Right atrium auricular region (tissue), 2 donors: ENCODE results near the gene PTPRA. TPM values are rescaled to one million over a fixed set of nuclear protein-coding genes. Genes with fewer than 3 reads are reported as not detected.

ENCODE experiments used
- DNase-seq: peaks from one replicate; pipeline ENCODE4 v3.0.0-alpha.2; 2019; ENCODE audit warnings: low spot score
- H3K27ac ChIP-seq, 2 donors: fragments of 200-600 bp; sonication (generic); 1 replicate in 1 of 2; 2 replicates in 1 of 2; pipeline ENCODE4 v1.5.1; 2016 to 2019
- H3K27me3 ChIP-seq, 2 donors: fragments of 200-600 bp; sonication (generic); one replicate each; pipeline versions ENCODE4 v1.5.1 to v1.6.0; 2017 to 2019
- H3K36me3 ChIP-seq: fragments of 200-600 bp; sonication (generic); one replicate; pipeline ENCODE4 v1.5.1; 2016
- H3K4me1 ChIP-seq, 2 donors: fragments of 200-600 bp; sonication (generic); one replicate each; pipeline versions ENCODE4 v1.5.1 to v1.6.0; 2017 to 2019
- H3K4me3 ChIP-seq, 2 donors: fragments of 200-600 bp; sonication (generic); 1 replicate in 1 of 2; 2 replicates in 1 of 2; pipeline ENCODE4 v1.5.1; 2017 to 2019; ENCODE audit warnings: mild to moderate bottlenecking in 1 of 2, moderate library complexity in 1 of 2
- H3K9me3 ChIP-seq, 2 donors: fragments of 200-600 bp; sonication (generic); one replicate each; pipeline ENCODE4 v1.5.1; 2019
- CTCF ChIP-seq, 2 donors: fragments of 200-600 bp; sonication (generic); IDR thresholded peaks; one replicate each; pipeline ENCODE4 v1.5.1; 2019; ENCODE audit warnings: antibody characterized with exemption in 2 of 2
- total RNA-seq, 2 donors: library from RNA; depleted of rRNA; stranded (reverse); fragments of >200 nt; gene quantifications; one replicate each; pipeline ENCODE4 v1.1.0, GENCODE V29; 2016

The PTPRA gene
- total RNA-seq, 2 donors from 2014 or later = 32.8 to 46.0 TPM

DNA sequence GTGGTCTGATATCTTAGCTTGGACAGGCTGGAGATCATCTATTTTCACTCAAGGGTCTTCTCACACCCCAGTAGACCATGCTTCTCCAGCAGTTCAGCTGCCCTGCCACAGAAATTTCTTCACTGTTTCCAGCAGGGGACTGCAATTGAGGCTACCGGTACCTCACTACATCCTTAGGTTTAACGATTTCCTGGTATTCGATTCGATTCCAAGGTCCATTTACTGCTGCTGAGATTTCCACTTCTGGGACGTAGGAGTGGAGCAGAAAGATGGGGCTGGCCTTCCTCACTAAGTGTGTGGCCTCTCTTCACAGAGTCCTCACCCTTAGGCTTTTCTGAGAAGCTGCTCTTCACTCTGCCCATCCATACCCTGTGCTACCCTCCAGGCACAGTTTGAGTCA is 26.6 kb upstream of the PTPRA start:
- no peak for DNase-seq

DNA sequence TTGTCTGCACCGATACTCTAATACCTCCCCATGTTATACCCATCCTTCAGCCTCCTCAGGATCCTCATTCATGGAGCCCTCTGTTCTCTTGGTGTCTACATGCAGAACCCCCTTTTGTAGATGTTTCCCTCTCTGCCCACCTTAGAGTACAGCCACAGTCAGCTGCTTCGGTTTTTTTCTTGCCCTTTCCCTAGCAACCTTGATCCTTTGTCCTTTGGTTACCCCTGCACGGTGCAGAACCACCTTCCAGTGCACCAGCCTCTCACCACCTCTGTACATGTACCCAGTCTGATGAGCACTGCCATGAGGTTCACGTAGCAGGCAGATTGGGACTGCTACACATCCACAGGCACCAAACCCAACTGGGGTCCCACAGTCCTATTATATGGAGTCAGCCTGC is 25.5 kb upstream of the PTPRA start:
- DNase-seq = no peak
- Histone ChIP-seq H3K36me3 (no peaks in the 10 kb centered on the region), H3K27me3 (no peaks in the 10 kb centered on the region), H3K27ac (no peak overlapping the region), H3K9me3 (no peaks in the 10 kb centered on the region), H3K4me3 (no peak overlapping the region), H3K4me1 (peaks cover 0 to 9% of the 10 kb centered on the region in 2 donors)
- no peak for TF ChIP-seq CTCF (IDR thresholded peaks at IDR 0.05)

More for the DNA sequence above, 26.6 kb upstream of the PTPRA start:
- Histone ChIP-seq H3K36me3 (no peaks in the 10 kb centered on the region), H3K4me3 (no peak overlapping the region), H3K9me3 (no peaks in the 10 kb centered on the region), H3K27ac (no peak overlapping the region), H3K27me3 (no peaks in the 10 kb centered on the region), H3K4me1 (peaks cover 0 to 3% of the 10 kb centered on the region in 2 donors)
- no peak for TF ChIP-seq CTCF (IDR thresholded peaks at IDR 0.05)

GRCh38 chr20:2849529-2849928 is 23.8 kb upstream of the PTPRA start:
- Histone ChIP-seq H3K27ac (no peak overlapping the region), H3K9me3 (no peaks in the 10 kb centered on the region), H3K4me3 (no peak overlapping the region), H3K27me3 (no peaks in the 10 kb centered on the region), H3K4me1 (peaks cover 0 to 9% of the 10 kb centered on the region in 2 donors), H3K36me3 (no peaks in the 10 kb centered on the region)
- no peak for TF ChIP-seq CTCF (IDR thresholded peaks at IDR 0.05)
- no peak for DNase-seq

DNA sequence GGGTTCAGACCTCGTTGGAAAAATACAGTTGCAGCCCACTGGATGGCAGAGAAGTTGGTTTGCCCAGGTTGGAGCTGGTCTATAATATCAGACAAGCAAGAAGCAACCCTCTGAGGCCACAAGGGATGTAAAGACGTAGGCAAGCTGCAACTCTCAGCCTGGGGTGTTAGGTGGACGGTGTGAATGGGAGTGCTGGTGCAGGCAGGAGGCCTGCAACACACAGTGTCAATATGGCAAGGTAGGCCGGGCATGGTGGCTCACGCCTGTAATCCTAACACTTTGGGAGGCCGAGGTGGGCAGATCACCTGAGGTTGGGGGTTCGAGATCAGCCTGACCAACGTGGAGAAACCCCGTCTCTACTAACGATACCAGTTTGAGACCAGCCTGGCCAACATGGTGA is 22.2 kb upstream of the PTPRA start:
- Histone ChIP-seq H3K9me3 (no peaks in the 10 kb centered on the region), H3K36me3 (no peaks in the 10 kb centered on the region), H3K4me1 (peaks cover 0 to 9% of the 10 kb centered on the region in 2 donors), H3K27ac (no peak overlapping the region), H3K27me3 (no peaks in the 10 kb centered on the region), H3K4me3 (no peak overlapping the region)
- no peak for TF ChIP-seq CTCF (IDR thresholded peaks at IDR 0.05)
- no peak for DNase-seq

DNA sequence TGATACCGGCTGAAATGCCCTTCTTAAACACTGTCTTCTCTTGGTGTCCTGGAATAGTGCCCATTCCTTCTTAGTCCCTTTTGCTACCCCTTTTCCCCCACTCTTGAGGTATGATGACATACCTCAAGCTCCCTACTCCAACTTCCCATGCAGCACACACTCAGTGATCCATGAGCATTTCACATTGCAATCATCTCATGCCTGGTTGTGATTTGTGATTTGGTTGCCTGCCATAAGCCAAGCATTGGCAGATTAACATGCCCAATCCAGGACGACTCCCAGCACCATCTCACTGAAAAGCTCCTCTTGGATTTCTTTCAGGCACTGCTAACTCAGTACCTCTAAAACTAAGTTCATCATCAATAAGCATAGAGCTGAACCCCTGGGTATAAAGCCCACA is 14.7 kb upstream of the PTPRA start:
- no peak for TF ChIP-seq CTCF (IDR thresholded peaks at IDR 0.05)

More for the DNA sequence above, 14.7 kb upstream of the PTPRA start:
- Histone ChIP-seq H3K9me3 (no peaks in the 10 kb centered on the region), H3K4me3 (no peak overlapping the region), H3K27ac (no peak overlapping the region), H3K27me3 (no peaks in the 10 kb centered on the region), H3K36me3 (peaks cover 13% of the 10 kb centered on the region), H3K4me1 (peaks cover 0 to 10% of the 10 kb centered on the region in 2 donors)
- no peak for DNase-seq
